GM23248 (cell line): Measurements from ENCODE around the gene CHKB.

Experiments used
- EZH2 ChIP-seq: fragments of 200-600 bp; sonication (generic); IDR thresholded peaks from 2 replicates; pipeline ENCODE4 v1.6.1; 2018; ENCODE audit warnings: antibody characterized with exemption, mild to moderate bottlenecking; ENCODE audit not compliant: insufficient read depth, poor library complexity, severe bottlenecking
- EZH2phosphoT487 ChIP-seq: fragments of 200-600 bp; sonication (generic); IDR thresholded peaks from 2 replicates; pipeline ENCODE4 v1.6.1; 2018; ENCODE audit warnings: antibody characterized with exemption, moderate library complexity, mild to moderate bottlenecking, low read depth; ENCODE audit not compliant: insufficient read depth

- TF ChIP-seq EZH2phosphoT487 (no peak), EZH2 (no peak)
Measured at GRCh38 chr22:50605002-50605612, 22.5 kb upstream of the CHKB start.
